H9 (cell line): ENCODE measurements around the gene COL27A1. TPM values are rescaled to one million over a fixed set of nuclear protein-coding genes. Genes with fewer than 3 reads are reported as not detected.

ENCODE experiments used
- DNase-seq: peaks from one replicate; pipeline ENCODE4 v3.0.0-alpha.2; 2017
- H2AFZ ChIP-seq: one replicate; pipeline ENCODE4 v1.6.1; 2013; ENCODE audit warnings: mild to moderate bottlenecking, low read length, control low read depth, moderate library complexity
- H2AK5ac ChIP-seq: 2 replicates; pipeline ENCODE4 v1.6.1; 2013; ENCODE audit warnings: low read length, control low read depth, mixed read lengths; ENCODE audit not compliant: insufficient read length
- H2BK120ac ChIP-seq: one replicate; pipeline ENCODE4 v1.6.1; 2013; ENCODE audit warnings: low read depth, mild to moderate bottlenecking, low read length, control low read depth, inconsistent platforms; ENCODE audit not compliant: poor library complexity, severe bottlenecking
- H2BK12ac ChIP-seq: 2 replicates; pipeline ENCODE4 v1.6.1; 2013; ENCODE audit warnings: low read length, control low read depth, mixed read lengths, low read depth; ENCODE audit not compliant: insufficient read length
- H2BK15ac ChIP-seq: 2 replicates; pipeline ENCODE4 v1.6.1; 2013; ENCODE audit warnings: low read depth, low read length, control low read depth
- H2BK20ac ChIP-seq: one replicate; pipeline ENCODE4 v1.6.1; 2013; ENCODE audit warnings: low read depth, mild to moderate bottlenecking, low read length, control low read depth, inconsistent platforms; ENCODE audit not compliant: poor library complexity, severe bottlenecking
- H2BK5ac ChIP-seq: 2 replicates; pipeline ENCODE4 v1.6.1; 2013; ENCODE audit warnings: low read length, control low read depth, mixed read lengths; ENCODE audit not compliant: insufficient read length
- H3K14ac ChIP-seq: 2 replicates; pipeline ENCODE4 v1.6.1; 2013; ENCODE audit warnings: low read length, control low read depth; ENCODE audit not compliant: insufficient read depth
- H3K18ac ChIP-seq: 2 replicates; pipeline ENCODE4 v1.6.1; 2013; ENCODE audit warnings: low read depth, mild to moderate bottlenecking, mixed read lengths, low read length, control low read depth; ENCODE audit not compliant: insufficient read length
- H3K23ac ChIP-seq: 2 replicates; pipeline ENCODE4 v1.6.1; 2013; ENCODE audit warnings: low read length, control low read depth, mixed read lengths, low read depth; ENCODE audit not compliant: insufficient read length
- H3K23me2 ChIP-seq: 2 replicates; pipeline ENCODE4 v1.6.1; 2013; ENCODE audit warnings: low read depth, mild to moderate bottlenecking, mixed read lengths, low read length, control low read depth; ENCODE audit not compliant: insufficient read length, poor library complexity, severe bottlenecking
- H3K27ac ChIP-seq: 2 replicates; pipeline ENCODE4 v1.5.1; 2013; ENCODE audit warnings: low read length, control low read depth, mixed read lengths, low read depth; ENCODE audit not compliant: insufficient read length
- H3K27me3 ChIP-seq: 2 replicates; pipeline ENCODE4 v1.6.1; 2013; ENCODE audit warnings: low read length, control low read depth, inconsistent platforms; ENCODE audit not compliant: insufficient read depth
- H3K4ac ChIP-seq: 2 replicates; pipeline ENCODE4 v1.6.1; 2013; ENCODE audit warnings: low read depth, mild to moderate bottlenecking, control low read depth, inconsistent platforms, low read length, moderate library complexity
- H3K4me1 ChIP-seq: 2 replicates; pipeline ENCODE4 v1.6.1; 2013; ENCODE audit warnings: low read length, control low read depth, inconsistent platforms; ENCODE audit not compliant: insufficient read depth
- H3K4me2 ChIP-seq: 2 replicates; pipeline ENCODE4 v1.6.1; 2013; ENCODE audit warnings: low read length, control low read depth, mixed read lengths; ENCODE audit not compliant: insufficient read length, insufficient read depth
- H3K56ac ChIP-seq: 2 replicates; pipeline ENCODE4 v1.6.1; 2013; ENCODE audit warnings: low read depth, mild to moderate bottlenecking, mixed read lengths, low read length, control low read depth; ENCODE audit not compliant: insufficient read length
- H3K79me1 ChIP-seq: 2 replicates; pipeline ENCODE4 v1.6.1; 2013; ENCODE audit warnings: low read depth, mild to moderate bottlenecking, moderate library complexity, low read length, control low read depth, inconsistent platforms; ENCODE audit not compliant: insufficient read depth, poor library complexity, severe bottlenecking
- H3K79me2 ChIP-seq: 2 replicates; pipeline ENCODE4 v1.6.1; 2013; ENCODE audit warnings: low read length, control low read depth, inconsistent platforms; ENCODE audit not compliant: insufficient read depth
- H3K9ac ChIP-seq: 2 replicates; pipeline ENCODE4 v1.6.1; 2013; ENCODE audit warnings: low read length, control low read depth, mixed read lengths; ENCODE audit not compliant: insufficient read length; ENCODE audit errors: extremely low read depth
- H3K9me3 ChIP-seq: one replicate; pipeline ENCODE4 v1.6.1; 2013; ENCODE audit warnings: low read depth, low read length, inconsistent platforms; ENCODE audit not compliant: control insufficient read depth
- H3T11ph ChIP-seq: one replicate; pipeline ENCODE4 v1.6.1; 2013; ENCODE audit warnings: mild to moderate bottlenecking, low read length, control low read depth, inconsistent platforms
- H4K20me1 ChIP-seq: one replicate; pipeline ENCODE4 v1.6.1; 2013; ENCODE audit not compliant: control insufficient read depth, insufficient read length, insufficient read depth
- H4K5ac ChIP-seq: 2 replicates; pipeline ENCODE4 v1.6.1; 2013; ENCODE audit warnings: low read depth, mild to moderate bottlenecking, mixed read lengths, low read length, control low read depth; ENCODE audit not compliant: insufficient read length
- H4K8ac ChIP-seq: replicated peaks from 2 replicates; pipeline ENCODE4 v1.6.1; 2013; ENCODE audit warnings: low read length, control low read depth, mixed read lengths, low read depth; ENCODE audit not compliant: insufficient read length
- H4K91ac ChIP-seq: 2 replicates; pipeline ENCODE4 v1.6.1; 2013; ENCODE audit warnings: low read depth, mild to moderate bottlenecking, moderate library complexity, mixed read lengths, low read length, control low read depth; ENCODE audit not compliant: insufficient read length
- H3K27ac Mint-ChIP-seq, 3 experiments: 2 replicates in 2 of 3; 3 replicates in 1 of 3; pipeline ENCODE4 v1.8.0; 2020 to 2021; ENCODE audit warnings: mixed read lengths in 3 of 3, mild to moderate bottlenecking in 1 of 3, moderate library complexity in 1 of 3
- H3K27me3 Mint-ChIP-seq: 2 replicates; pipeline ENCODE4 v1.8.0; 2021; ENCODE audit warnings: low read depth, mild to moderate bottlenecking, moderate library complexity, mixed read lengths
- H3K36me3 Mint-ChIP-seq, 3 experiments: 2 replicates in 2 of 3; 3 replicates in 1 of 3; pipeline ENCODE4 v1.8.0; 2020 to 2021; ENCODE audit warnings: low read depth in 3 of 3, mixed read lengths in 3 of 3; ENCODE audit not compliant: insufficient read depth in 1 of 3
- H3K4me1 Mint-ChIP-seq, 2 experiments: 2 replicates each; pipeline ENCODE4 v1.8.0; 2020; ENCODE audit warnings: mixed read lengths in 2 of 2
- H3K4me3 Mint-ChIP-seq, 2 experiments: 2 replicates in 1 of 2; 3 replicates in 1 of 2; pipeline ENCODE4 v1.8.0; 2020 to 2021; ENCODE audit warnings: mild to moderate bottlenecking in 2 of 2, mixed read lengths in 2 of 2, moderate library complexity in 1 of 2
- H3K9me3 Mint-ChIP-seq, 2 experiments: 2 replicates in 1 of 2; 3 replicates in 1 of 2; pipeline ENCODE4 v1.8.0; 2020; ENCODE audit warnings: mild to moderate bottlenecking in 2 of 2, mixed read lengths in 2 of 2, moderate library complexity in 1 of 2
- CTCF ChIP-seq: fragments of 200-600 bp; sonication (generic); conservative IDR thresholded peaks from 3 replicates; pipeline ENCODE4 v1.8.0; 2021; ENCODE audit warnings: antibody characterized with exemption, mild to moderate bottlenecking
- WGBS: extraction: QIAGEN DNeasy Blood & Tissue Kit; methylation state at CpG from one replicate; pipeline ENCODE4 v1.1.7; 2013; ENCODE audit warnings: missing lambda C conversion rate, low lambda C conversion rate, mixed read lengths; ENCODE audit not compliant: insufficient read length; ENCODE audit errors: extremely low coverage; 5-methylcytosine and 5-hydroxymethylcytosine counted together
- total RNA-seq: library from RNA; stranded (reverse); gene quantifications from 2 replicates; pipeline ENCODE4 v1.2.1, GENCODE V29; 2021

Gene COL27A1
- total RNA-seq, 1 experiment from 2014 or later: 17.9 TPM

GRCh38 chr9:114344188-114344566, 188.8 kb downstream of the COL27A1 start:
- Histone ChIP-seq H4K8ac (no peak overlapping the region), H3T11ph (no peak overlapping the region), H3K79me2 (no peaks in the 10 kb centered on the region), H3K56ac (no peak overlapping the region), H2BK20ac (no peak overlapping the region), H3K9ac (no peak overlapping the region), H3K9me3 (no peaks in the 10 kb centered on the region), H3K23me2 (no peaks in the 10 kb centered on the region), H3K4me2 (no peak overlapping the region), H2AFZ (no peak overlapping the region), H3K4me1 (no peaks in the 10 kb centered on the region), H3K27ac (no peak overlapping the region), H4K5ac (no peak overlapping the region), H2BK12ac (no peak overlapping the region), H3K18ac (no peak overlapping the region), H2BK5ac (no peak overlapping the region), H3K23ac (no peak overlapping the region), H2BK15ac (no peak overlapping the region), H4K20me1 (no peaks in the 10 kb centered on the region), H3K4ac (no peak overlapping the region), H4K91ac (no peak overlapping the region), H3K27me3 (no peaks in the 10 kb centered on the region), H2BK120ac (no peak overlapping the region), H2AK5ac (no peak overlapping the region), H3K79me1 (no peaks in the 10 kb centered on the region), H3K14ac (no peak overlapping the region)
- Mint-ChIP-seq H3K4me1 (peaks cover 7 to 13% of the 10 kb centered on the region in 2 experiments), H3K9me3 (no peaks in the 10 kb centered on the region), H3K36me3 (peaks cover 39 to 81% (median 68%) of the 10 kb centered on the region in 3 experiments), H3K27ac (no peak overlapping the region), H3K4me3 (no peak overlapping the region), H3K27me3 (no peaks in the 10 kb centered on the region; the same call in none of the 2 replicates)
- WGBS: no CpG with 5 or more reads among the region's 11 CpGs
- no peak for TF ChIP-seq CTCF
- DNase-seq: no peak
